Ishikawa (cell line): ENCODE data around the gene GARNL3.

Experiments used
- FOXM1 ChIP-seq: IDR thresholded peaks from 2 replicates; pipeline ENCODE4 v1.6.1; 2012; ENCODE audit warnings: low read depth, borderline replicate concordance
- MAX ChIP-seq: IDR thresholded peaks from 2 replicates; pipeline ENCODE4 v1.6.1; 2012
- NFIC ChIP-seq: IDR thresholded peaks from 2 replicates; pipeline ENCODE4 v1.6.1; 2012

DNA sequence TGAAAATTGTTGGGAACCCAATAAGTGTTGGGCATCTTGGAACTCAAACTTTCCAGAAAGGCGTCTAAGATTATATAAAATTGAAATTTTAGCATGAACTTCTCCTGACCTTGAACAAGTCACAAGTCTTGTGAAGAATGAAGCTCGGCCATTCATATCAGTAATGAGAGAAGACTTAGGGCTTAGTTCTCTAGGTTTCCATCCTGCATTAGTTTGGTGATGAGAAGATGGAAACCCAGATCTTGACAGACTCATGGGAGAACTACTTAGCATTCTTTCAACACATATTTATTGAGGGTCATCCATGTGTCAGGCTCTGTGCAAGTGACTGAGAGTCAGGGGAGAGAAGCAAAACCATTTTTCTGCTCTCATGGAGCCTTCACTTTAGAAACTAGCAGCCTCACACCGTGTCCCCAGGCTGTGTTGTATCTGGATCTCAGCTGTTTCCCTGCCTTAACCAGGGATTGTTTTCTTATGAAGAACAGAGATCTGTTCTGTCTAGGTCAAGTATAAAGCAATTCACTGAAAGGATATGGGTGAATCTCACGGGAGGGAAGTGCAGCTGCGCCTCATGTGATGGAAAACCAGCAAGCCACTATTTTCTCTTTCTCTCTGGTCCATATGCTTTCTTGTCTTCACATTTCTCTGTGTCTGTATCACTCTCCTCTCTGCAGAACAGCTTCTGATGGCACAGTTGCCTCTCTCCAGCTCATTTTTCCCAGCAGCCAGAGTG is 3.4 kb downstream of the GARNL3 start:
- no peak for TF ChIP-seq NFIC
- no peak for TF ChIP-seq FOXM1
- no peak for TF ChIP-seq MAX
